ENCODE measurements around the gene AZIN2.
"Not testable (repeated sequence)": the region's sequence is repeated elsewhere in the genome, so short reads cannot be mapped to it uniquely, and the experiment has no call there.

AZIN2 gene

DNA sequence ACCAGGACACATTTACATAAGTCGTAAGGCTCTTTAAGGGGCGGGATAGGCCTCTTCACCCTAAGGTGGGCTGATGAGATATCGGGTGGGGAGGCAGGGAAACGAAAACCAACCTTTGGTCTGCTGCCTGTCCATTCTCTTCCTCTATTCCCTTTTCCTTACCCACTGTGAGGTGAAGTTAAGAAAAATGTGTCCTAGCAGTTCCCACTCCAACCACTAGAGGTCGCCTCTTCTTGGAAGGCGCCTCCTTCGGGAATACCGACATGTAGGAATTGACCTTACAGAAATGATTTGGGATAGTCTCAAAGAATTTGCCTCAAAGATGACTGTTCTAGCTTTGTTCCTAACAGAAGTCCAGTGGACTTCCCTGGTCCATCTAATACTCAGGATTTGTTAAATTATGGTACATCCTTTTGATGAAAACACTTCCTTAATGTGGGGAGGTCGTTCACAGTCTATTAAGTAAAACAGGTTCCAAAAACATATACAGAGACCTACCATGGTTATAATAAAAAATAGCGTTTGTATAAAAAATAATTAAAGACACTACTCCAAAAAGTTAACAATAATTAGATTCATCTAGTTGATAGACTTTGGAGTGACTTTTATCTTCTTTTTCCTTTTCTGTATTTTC, 14.1 kb downstream of the AZIN2 start:
- peak; percentile 58 for DNase-seq

DNA sequence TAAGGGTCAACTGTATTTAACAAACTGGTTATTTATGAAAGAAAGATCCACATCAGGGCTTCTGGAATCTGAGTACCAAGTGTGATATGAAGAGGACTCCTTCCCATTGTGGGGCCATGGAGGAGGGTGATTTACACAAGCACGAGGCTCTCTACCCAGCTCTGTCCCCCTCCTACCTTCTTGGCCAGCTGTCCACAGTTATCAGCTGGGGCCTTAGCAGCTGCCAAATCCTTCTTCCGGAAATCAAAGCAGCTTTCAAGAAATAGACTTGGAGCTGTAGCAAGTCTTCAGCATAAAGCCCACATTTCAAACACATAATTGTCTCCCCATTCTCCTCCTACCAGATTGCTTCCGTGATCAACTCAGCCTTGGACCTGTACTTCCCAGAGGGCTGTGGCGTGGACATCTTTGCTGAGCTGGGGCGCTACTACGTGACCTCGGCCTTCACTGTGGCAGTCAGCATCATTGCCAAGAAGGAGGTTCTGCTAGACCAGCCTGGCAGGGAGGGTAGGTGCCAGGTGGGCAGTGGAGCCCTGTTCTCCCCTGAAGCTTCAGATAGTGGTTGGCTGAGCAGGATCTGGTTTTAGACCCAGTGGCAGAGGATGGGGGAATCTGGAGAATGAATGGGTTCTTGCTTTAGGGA, 15.5 kb downstream of the AZIN2 start:
- DNase-seq: no peak

DNA sequence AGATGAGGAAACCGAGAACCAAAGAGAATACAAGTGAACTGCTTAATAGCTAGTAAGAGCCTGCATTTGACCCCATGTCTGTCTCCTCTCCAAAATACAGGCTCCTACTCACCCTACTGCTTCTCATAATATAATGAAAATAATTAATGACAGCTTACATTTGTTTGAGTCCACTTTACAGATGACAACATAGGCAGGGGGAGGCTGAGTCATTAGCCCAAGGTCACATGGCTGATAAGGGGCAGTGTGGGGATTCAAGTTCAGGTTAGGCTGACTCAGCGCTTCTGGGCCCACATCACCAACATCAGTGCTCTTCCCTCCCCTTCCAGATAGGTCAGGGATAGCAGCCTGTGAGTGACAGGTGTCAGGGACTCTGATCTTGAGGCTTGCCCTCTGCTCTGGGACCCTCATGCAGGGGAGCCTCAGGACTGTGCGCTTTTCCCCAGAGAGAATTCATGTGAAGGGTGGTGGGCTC, 16.2 kb downstream of the AZIN2 start:
- DNase-seq: no peak

DNA sequence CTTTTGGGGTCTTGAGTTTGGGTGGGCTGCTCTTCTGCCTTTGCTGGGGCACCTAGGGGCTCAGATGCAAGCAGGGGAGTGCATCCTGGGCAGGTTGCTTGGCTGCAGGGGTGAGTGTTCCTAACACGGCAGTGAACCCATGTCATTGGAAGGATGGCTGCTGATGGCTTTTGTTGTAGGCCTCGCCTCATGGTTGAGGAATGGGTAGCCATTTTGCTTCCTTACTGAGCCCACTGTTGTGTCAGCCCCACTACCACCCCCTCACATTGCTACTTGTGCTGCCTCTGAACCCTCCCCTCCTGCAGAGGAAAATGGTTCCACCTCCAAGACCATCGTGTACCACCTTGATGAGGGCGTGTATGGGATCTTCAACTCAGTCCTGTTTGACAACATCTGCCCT, 16.8 kb downstream of the AZIN2 start:
- DNase-seq: no peak

DNA sequence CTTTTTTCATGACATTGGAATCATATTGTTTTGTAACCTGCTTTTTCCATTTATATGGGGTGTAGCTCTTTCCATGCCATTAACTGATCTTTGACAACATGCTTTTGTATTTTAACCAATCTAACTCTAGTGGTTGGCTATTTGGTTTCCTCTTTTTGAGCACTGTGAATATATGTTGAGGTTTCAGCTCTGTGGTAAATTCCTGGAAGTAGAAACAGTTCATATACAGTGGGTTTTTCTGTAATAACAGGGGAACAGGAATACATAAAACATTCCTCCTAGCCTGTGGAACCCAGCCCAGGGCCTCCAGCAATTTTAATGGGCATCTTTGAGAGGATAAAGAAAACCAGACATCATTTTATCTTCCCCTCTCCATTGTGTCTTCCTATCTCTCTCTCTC, 17.4 kb downstream of the AZIN2 start:
- no peak for DNase-seq

DNA sequence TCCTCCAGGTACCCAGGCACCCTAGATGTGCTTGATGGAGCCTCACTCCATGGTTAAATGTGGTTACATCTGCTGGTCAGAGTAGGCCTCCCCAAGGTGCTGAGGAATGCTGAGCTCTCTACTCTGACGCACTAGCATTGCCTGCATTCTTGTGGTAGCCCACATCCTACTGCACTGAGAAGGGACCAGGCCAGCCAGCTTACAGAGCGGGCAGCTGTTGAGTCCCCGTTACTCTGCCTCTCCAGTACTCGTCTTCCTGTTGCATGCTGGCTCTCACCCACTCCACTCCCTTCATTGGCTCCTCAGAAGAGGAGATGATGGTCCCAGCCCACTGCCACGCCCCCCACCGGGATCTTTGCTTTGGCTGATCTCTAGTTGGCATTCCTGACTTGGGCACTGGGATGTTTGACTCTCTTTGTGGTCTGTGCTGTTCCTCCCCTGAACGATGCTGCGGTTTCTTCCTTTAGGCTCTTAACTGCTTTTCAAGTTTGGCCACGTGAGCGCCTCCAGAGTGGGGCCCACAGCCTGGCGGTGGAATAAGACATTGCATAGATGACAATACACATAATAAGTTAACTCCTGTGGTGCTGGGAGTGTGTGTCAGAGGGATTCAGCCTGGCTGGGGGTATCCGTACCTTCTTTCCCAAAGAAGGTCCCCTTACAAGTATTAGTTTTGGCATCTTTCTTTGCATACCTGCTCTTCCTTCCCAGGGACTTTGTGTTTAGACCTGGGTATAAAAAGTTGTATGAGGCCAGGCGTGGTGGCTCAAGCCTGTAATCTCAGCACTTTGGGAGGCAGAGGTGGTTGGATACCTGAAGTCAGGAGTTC, 18.6 kb downstream of the AZIN2 start:
- DNase-seq: no peak

DNA sequence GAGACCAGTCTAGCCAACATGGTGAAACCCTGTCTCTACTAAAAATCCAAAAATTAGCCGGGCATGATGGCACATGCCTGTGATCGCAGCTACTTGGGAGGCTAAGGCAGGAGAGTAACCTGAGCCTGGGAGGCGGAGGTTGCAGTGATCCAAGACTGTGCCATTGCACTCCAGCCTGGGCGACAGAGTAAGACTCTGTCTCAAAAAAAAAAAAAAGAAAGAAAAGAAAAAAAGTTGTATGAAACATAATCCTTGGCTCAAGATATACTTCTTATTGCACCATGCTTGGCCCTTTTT, 19.1 kb downstream of the AZIN2 start:
- DNase-seq: not testable (repeated sequence)

DNA sequence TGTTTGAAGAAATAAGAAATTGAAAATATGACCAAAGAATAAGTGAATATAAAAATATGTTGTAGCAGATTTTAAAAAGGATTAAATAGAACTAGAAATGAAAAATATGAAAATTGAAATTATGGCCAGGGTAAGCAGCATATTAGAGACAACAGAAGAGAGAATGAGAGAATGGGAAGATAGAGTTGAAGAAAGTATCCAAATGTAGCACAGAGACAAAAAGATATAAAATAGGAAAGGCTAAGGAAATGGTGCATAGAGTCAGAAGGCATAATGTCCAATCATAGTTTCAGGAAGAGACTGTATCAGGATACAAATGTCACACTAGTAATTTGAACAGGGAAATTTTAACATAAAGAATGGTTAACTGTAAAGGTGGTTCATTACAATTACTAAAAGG, 29.5 kb downstream of the AZIN2 start:
- DNase-seq: no peak

DNA sequence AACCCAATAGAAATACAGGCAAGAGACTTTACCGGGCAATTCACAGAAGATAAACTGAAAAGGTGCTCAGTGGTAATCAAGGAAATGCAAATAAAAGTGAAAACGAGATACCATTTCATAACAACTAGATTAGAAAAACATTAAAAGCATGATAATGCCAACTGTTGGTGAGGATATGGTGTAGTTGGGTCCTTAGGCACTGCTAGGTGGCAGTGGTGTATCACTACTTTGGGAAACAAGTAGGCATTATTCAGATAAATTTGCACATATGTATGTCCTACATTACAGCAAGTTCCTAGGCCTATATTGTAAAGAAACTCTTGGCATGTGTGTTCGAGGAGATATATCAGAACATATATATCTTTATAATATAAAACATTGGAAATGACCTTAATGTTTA, 31.0 kb downstream of the AZIN2 start:
- no peak for DNase-seq

DNA sequence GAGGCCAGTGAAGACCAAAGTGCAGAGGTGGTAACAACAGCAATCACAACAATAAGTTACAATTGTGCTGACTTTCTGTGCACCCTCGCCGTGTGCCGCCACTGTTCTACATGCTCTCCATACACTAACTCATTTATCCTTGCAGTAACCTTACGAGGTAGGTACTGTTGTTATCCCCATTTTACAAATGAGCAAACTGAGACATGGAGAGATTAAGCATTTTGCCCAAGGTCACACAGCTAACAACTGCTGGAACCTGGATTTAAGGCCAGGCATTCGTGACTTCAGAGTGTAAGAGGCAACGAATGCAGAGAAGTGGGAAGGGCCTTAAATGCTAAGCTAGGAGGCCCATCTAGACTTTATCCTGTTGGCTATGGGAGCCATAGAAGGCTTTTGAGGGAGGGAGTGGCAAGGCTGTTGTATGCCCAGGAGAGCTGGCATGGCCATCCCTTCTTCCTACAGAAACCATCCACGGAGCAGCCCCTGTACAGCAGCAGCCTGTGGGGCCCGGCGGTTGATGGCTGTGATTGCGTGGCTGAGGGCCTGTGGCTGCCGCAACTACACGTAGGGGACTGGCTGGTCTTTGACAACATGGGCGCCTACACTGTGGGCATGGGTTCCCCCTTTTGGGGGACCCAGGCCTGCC, 36.6 kb downstream of the AZIN2 start:
- no peak for DNase-seq

DNA sequence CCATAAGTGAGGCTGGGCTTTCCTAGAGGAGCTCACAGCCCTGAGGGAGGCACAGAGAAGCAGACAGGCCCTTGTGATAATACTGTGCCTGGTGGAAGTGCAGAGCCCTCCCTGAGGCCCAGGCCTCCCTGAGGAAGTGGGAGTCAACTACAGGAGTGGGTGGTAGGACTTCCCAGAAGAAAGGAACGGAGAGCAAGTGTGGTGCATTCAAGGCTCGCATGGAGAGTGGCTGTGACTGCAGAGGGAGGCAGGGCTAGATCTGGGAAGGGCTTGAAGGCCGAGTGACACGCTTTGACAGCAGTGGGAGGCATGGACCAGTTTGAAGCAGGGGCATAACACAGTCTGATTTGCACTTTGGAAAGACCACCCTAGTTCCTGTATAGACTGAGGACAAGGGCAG, 37.3 kb downstream of the AZIN2 start:
- no peak for DNase-seq

DNA sequence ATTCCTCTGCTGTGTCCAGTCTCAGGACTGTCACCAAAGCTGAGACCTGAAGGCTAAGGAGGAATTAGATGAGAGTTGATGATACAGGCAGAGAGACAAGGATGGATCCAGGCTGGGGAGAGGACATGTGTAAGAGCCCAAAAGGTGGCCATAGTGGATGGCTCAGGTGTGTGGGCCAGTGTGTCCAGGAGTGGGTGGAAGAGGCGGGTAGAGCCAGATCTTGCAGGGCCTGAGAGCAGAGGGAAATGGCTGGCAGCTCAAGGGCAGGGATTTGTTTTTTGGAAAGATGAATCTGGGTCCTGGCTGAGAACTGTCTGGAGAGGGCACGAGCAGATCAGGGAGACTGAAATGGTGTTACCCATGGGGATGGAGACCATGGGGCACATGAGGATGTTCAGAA, 38.1 kb downstream of the AZIN2 start:
- DNase-seq: no peak

DNA sequence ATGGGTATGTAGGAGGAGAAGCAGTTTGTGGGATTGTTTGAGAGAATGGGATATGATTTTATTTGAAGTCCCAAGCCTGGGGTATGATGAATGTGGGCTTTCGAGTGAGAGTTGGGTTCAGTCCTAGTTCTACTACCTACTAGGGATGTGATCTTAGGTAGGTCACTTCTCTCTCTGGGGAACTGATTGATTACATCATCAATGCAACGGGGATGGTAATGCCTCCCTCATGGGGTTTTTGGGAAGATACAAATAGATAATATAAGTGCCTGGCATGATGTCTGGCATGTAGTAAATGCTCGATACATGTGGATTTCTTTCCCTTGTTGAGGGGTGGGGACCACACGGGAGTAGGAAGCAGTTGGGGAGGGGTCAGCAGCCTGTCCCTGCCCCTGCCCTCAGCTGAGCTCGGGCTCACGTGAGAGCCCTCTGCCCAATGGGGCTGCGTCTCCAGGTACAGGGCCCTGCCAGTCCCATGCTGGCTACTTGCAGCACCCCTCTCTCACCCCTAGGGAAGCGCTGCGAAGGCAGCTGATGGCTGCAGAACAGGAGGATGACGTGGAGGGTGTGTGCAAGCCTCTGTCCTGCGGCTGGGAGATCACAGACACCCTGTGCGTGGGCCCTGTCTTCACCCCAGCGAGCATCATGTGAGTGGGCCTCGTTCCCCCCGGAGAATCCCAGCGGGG, 38.7 kb downstream of the AZIN2 start:
- DNase-seq: no peak

DNA sequence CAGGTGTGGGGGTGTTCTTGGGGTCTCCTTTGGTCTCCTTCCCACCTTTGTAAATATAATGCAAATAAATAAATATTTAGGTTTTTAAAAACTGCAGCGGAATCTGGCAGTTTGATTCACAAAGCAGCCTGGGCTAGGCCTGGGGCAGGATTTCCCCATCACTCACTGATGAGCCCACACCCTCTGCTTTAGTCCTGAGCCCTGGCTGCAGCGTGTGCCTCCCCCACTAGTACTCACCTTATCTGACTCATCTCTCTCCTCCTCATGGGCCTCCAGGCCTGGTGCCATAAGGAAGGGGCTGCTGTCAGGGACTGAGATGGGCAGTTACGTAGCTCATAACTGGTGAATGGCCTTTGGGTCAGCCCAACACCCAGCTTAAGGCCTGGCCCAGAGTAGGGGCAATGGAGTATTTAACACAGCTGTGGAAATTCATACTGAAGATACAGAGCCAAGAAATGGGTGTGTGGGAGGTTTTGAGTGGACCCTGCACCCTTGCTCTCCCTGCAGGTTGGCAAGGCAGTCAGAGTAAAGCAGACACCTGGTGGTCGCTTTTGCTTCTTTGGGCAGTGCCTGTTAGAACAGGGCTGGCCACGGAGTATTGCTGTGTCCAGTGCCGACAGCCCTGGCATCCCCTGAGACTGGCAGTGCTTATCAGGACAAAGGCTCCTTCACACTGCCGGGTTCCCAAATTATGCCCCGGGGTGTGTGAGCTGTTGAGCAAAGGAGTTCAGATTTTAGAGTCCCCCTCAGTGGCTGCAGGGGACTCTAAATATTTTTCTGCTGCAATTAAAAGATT, 39.7 kb downstream of the AZIN2 start:
- no peak for DNase-seq

DNA sequence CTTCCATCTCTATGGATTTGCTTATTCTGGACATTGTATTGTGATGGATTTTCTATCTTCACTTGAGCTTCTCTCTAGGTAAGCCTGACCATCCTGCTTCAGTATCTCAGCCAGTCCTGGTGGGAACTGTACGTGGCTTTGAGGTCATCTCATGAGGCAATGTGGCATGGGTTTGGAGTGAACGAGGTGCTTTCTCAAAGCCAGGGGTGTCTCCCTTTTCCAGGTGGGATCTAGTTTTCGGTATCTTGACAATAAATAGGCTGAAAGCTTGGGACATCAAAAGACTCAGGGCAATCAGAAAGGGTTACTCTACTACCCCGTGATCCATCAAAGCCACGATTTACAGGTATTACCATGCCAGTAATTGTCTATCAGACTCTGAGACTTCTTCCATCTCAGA, 40.8 kb downstream of the AZIN2 start:
- no peak for DNase-seq

DNA sequence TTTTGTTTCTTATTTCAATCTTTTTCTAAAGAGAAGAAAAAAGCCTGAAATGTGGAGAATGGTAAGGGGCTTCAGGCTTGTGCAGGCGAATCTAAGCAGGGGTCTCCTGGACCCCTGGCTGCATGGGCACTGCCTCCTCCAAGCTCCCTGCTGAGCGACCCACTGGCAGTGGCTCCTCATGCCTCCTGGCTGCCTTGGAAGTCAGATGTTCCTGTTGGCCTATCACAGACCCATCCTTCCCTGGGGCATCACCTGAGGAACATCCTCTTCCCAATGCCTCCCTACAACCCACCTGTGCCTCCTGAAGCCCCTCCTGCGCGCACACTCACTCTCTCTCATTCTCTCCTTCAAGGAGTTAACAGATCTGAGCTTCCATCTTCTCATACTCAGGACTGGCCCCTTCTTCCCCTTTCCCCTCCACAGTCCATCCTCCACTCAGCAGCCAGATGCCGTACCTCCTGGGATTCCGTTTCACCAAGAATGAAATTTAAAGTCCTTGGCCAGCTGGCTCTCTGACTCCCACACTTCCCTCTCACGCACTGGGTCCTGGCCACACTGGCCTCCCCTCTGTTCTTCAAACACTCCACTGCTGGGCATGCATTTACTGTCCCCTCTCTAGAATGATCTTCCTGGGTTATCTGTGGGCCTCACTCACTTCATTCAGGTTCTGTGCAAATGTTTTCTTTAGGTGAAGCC, 41.7 kb downstream of the AZIN2 start:
- no peak for DNase-seq

DNA sequence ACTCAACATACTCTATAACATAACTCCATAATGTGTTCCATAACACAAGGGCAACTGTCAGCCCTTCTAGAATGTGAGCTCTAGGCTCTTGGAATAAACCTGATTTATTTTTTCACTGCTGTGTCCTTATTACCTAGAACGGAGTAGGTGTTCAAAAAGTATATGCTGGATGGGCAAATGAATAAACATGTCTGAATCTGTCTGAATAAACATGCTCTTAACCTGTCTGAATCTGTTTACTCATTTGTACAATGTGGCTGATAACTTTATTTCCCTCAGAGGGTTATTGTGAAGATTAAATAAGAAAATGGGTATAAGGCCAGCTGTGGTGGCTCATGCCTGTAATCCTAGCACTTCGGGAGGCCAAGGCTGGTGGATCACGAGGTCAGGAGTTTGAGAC, 42.3 kb downstream of the AZIN2 start:
- no peak for DNase-seq

DNA sequence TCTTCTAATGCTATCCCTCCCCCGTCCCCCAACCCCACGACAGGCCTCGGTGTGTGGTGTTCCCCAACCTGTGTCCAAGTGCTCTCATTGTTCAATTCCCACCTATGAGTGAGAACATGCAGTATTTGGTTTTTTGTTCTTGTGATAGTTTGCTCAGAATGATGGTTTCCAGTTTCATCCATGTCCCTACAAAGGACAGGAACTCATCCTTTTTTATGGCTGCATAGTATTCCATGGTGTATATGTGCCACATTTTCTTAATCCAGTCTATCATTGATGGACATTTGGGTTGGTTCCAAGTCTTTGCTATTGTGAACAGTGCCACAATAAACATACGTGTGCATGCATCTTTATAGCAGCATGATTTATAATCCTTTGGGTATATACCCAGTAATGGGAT, 43.7 kb downstream of the AZIN2 start:
- not testable (repeated sequence) for DNase-seq

DNA sequence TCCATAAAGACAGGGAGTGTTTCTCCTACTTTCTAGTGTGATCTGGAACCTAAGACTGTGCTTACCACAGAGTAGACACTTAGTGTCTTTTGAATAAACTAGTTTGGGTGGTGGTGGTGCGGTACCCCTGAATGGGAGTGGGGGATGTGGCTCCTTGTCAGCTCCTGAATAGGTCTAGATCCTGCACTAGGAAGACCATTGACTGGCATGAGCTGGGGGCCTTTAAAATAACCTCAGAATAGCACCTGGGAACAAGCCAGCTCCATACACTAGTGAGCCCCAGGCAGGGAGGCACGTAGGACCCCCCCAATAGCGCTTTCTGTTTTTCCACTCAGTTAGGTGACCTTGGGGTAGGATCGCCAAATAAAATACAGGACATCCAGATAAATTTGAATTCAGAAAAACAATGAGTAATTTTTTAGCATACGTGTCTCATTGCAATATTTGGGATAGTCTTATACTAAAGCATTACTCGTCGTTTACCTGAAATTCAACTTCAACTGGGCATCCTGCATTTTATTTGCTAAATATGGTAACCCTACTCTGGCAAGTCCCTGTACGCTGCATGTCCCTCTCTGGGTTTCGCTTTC, 45.6 kb downstream of the AZIN2 start:
- no peak for DNase-seq

DNA sequence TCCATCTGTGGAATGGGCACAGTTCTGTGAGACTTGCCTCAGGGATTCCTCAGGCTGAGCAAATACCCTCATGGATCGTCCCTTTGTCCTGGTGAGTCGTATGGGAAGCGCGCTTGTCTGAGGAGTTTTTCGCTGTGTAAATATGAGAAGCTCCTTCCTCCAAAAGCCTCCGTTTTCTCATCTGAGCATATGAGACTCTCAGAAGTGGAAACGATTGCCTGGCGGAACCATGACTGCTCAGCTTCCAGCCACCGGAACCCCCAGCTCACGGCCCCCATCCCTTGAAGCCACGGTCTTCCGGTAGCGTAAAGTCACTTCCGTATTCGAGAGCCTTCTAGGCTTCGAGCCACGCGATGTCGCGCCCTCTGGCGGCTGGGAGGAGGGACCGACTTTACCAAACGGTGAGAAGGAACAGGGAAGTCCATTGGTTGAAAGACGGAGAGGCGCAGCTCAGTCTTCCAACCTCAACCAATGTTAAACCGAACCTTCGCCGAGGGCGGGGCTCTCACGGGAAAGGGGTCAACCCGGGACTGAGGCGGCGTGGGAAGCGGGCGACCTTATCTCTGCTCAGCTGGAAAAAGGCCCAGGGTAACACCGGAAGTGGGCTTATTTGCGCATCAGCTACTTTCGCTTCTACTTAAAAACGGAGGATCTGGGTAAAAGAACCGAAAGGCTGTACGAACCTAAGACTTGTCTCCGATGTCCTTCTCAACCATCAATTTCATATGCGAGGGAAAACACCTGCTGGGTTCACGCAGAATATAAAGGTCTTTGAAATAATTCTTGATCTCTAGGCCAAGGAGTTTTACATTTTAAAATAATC, 46.3 kb downstream of the AZIN2 start:
- DNase-seq: peak; percentile 83

All from right kidney (tissue), 1 donor.